IMR-90 (cell line): ENCODE results near the gene CALY. TPM values are rescaled to one million over a fixed set of nuclear protein-coding genes. Genes with fewer than 3 reads are reported as not detected.

Experiments
- ATAC-seq: fragments of 200-7000 bp; cut with Tn5 transposase; 2 replicates; pipeline ENCODE4 v1.9.1; 2020; ENCODE audit warnings: low read depth, mild to moderate bottlenecking, moderate library complexity
- BruUV-seq: library from RNA; stranded (reverse); fragments of 400-500 nt; replicated peaks from 2 replicates; lab custom pipeline; 2021; lab: Mats Ljungman, UMichigan
- CTCF ChIA-PET: fragments of 300-600 bp; formaldehyde crosslinking; extraction: SDS; loops from one replicate; lab custom pipeline; 2021; ENCODE audit warnings: antibody characterized with exemption; lab: Yijun Ruan, JAX
- POLR2A ChIA-PET: fragments of 300-600 bp; sonication (Branson Sonifier 250); formaldehyde crosslinking; loops from one replicate; lab custom pipeline; 2022; ENCODE audit warnings: antibody characterized with exemption; ENCODE audit not compliant: unreplicated experiment; lab: Charles Lee
- DNase-seq: peaks from one replicate; pipeline ENCODE4 v3.0.0; 2013
- H2AFZ ChIP-seq: replicated peaks from 2 replicates; pipeline ENCODE3; 2013; ENCODE audit warnings: low read length, mild to moderate bottlenecking; ENCODE audit not compliant: poor library complexity
- H2AK5ac ChIP-seq: 2 replicates; pipeline ENCODE4 v1.6.1; 2013; ENCODE audit warnings: low read depth, low read length, inconsistent platforms
- H2AK9ac ChIP-seq: replicated peaks from 2 replicates; pipeline ENCODE3; 2013; ENCODE audit warnings: mild to moderate bottlenecking, low read depth, low read length, moderate library complexity; ENCODE audit not compliant: poor library complexity
- H2BK120ac ChIP-seq: 2 replicates; pipeline ENCODE4 v1.6.1; 2013; ENCODE audit warnings: low read depth, low read length, inconsistent platforms
- H2BK15ac ChIP-seq: 3 replicates; pipeline ENCODE4 v1.6.1; 2013; ENCODE audit warnings: low read depth, low read length, inconsistent platforms
- H2BK20ac ChIP-seq: 2 replicates; pipeline ENCODE4 v1.6.1; 2013; ENCODE audit warnings: low read depth, mild to moderate bottlenecking, inconsistent platforms, low read length, moderate library complexity
- H2BK5ac ChIP-seq: 2 replicates; pipeline ENCODE4 v1.6.1; 2013; ENCODE audit warnings: mild to moderate bottlenecking, low read depth, low read length, inconsistent platforms; ENCODE audit not compliant: poor library complexity, severe bottlenecking
- H3K14ac ChIP-seq: replicated peaks from 2 replicates; pipeline ENCODE4 v1.6.1; 2013; ENCODE audit warnings: low read depth, low read length, inconsistent platforms
- H3K18ac ChIP-seq: 2 replicates; pipeline ENCODE4 v1.6.1; 2013; ENCODE audit warnings: low read depth, low read length, control low read depth
- H3K23ac ChIP-seq: 2 replicates; pipeline ENCODE4 v1.6.1; 2013; ENCODE audit warnings: low read depth, low read length, inconsistent platforms
- H3K27ac ChIP-seq: 2 replicates; pipeline ENCODE4 v1.5.1; 2013; ENCODE audit warnings: mild to moderate bottlenecking, control low read depth, low read length; ENCODE audit not compliant: insufficient read depth
- H3K27me3 ChIP-seq: 2 replicates; pipeline ENCODE4 v1.6.1; 2013; ENCODE audit warnings: low read length; ENCODE audit not compliant: control insufficient read depth, insufficient read depth
- H3K36me3 ChIP-seq: 2 replicates; pipeline ENCODE4 v1.6.1; 2013; ENCODE audit warnings: low read length, mixed read lengths; ENCODE audit not compliant: control insufficient read depth, insufficient read depth
- H3K4ac ChIP-seq: 2 replicates; pipeline ENCODE4 v1.6.1; 2013; ENCODE audit warnings: low read depth, low read length, inconsistent platforms
- H3K4me1 ChIP-seq: 2 replicates; pipeline ENCODE4 v1.6.1; 2013; ENCODE audit warnings: low read length, mixed read lengths; ENCODE audit not compliant: control insufficient read depth, insufficient read depth
- H3K4me2 ChIP-seq: 2 replicates; pipeline ENCODE4 v1.6.1; 2013; ENCODE audit warnings: low read depth, mild to moderate bottlenecking, control low read depth, low read length, moderate library complexity
- H3K4me3 ChIP-seq: 2 replicates; pipeline ENCODE4 v1.5.1; 2013; ENCODE audit warnings: low read depth, mild to moderate bottlenecking, control low read depth, low read length, moderate library complexity; ENCODE audit not compliant: insufficient read depth
- H3K56ac ChIP-seq: 2 replicates; pipeline ENCODE4 v1.6.1; 2013; ENCODE audit warnings: low read length, inconsistent platforms; ENCODE audit not compliant: insufficient read depth; ENCODE audit errors: extremely low read depth
- H3K79me1 ChIP-seq, 2 experiments: 2 replicates each; pipeline ENCODE4 v1.6.1; 2013; ENCODE audit warnings: low read length in 2 of 2, inconsistent platforms in 1 of 2, low read depth in 1 of 2
- H3K9ac ChIP-seq: 2 replicates; pipeline ENCODE4 v1.6.1; 2013; ENCODE audit warnings: low read depth, low read length, control low read depth
- H3K9me1 ChIP-seq: 2 replicates; pipeline ENCODE4 v1.6.1; 2013; ENCODE audit warnings: low read length, inconsistent platforms; ENCODE audit not compliant: insufficient read depth
- H3K9me3 ChIP-seq: 2 replicates; pipeline ENCODE4 v1.6.1; 2013; ENCODE audit warnings: low read length; ENCODE audit not compliant: control insufficient read depth, insufficient read depth
- H4K20me1 ChIP-seq: 2 replicates; pipeline ENCODE4 v1.6.1; 2013; ENCODE audit warnings: low read length, inconsistent platforms; ENCODE audit not compliant: insufficient read depth
- H4K5ac ChIP-seq: 2 replicates; pipeline ENCODE4 v1.6.1; 2013; ENCODE audit warnings: mild to moderate bottlenecking, low read depth, low read length, control low read depth
- H4K8ac ChIP-seq, 2 experiments: 2 replicates each; pipeline ENCODE4 v1.6.1; 2013; ENCODE audit warnings: low read depth in 2 of 2, low read length in 2 of 2, control low read depth in 1 of 2, inconsistent platforms in 1 of 2
- H4K91ac ChIP-seq: 2 replicates; pipeline ENCODE4 v1.6.1; 2013; ENCODE audit warnings: low read depth, low read length, inconsistent platforms; ENCODE audit not compliant: insufficient read depth
- BHLHE40 ChIP-seq: fragments of 150-350 bp; IDR thresholded peaks from 2 replicates; pipeline ENCODE4 v1.6.1; 2016; ENCODE audit warnings: mild to moderate bottlenecking, low read depth, low read length
- CEBPB ChIP-seq: IDR thresholded peaks from 2 replicates; pipeline ENCODE4 v1.6.1; 2012; ENCODE audit warnings: low read depth, low read length, improper control_type of control experiment
- CHD1 ChIP-seq: IDR thresholded peaks from 2 replicates; pipeline ENCODE4 v1.6.1; 2012; ENCODE audit warnings: low read depth, low read length, improper control_type of control experiment
- FOS ChIP-seq: fragments of 150-350 bp; IDR thresholded peaks from 2 replicates; pipeline ENCODE4 v1.6.1; 2016; ENCODE audit warnings: low read depth, low read length
- MAFK ChIP-seq: IDR thresholded peaks from 2 replicates; pipeline ENCODE4 v1.6.1; 2012; ENCODE audit warnings: low read depth, low read length, improper control_type of control experiment
- MAZ ChIP-seq: IDR thresholded peaks from 2 replicates; pipeline ENCODE4 v1.6.1; 2012; ENCODE audit warnings: low read depth, mild to moderate bottlenecking, low read length, improper control_type of control experiment, moderate library complexity, borderline replicate concordance
- MXI1 ChIP-seq: IDR thresholded peaks from 2 replicates; pipeline ENCODE4 v1.6.1; 2012; ENCODE audit warnings: low read depth, mild to moderate bottlenecking, low read length, moderate library complexity, borderline replicate concordance
- NFE2L2 ChIP-seq: fragments of 150-350 bp; IDR thresholded peaks from 2 replicates; pipeline ENCODE4 v1.6.1; 2016; ENCODE audit warnings: low read depth, mild to moderate bottlenecking, low read length
- POLR2A ChIP-seq: IDR thresholded peaks from 2 replicates; pipeline ENCODE4 v1.6.1; 2012; ENCODE audit warnings: mild to moderate bottlenecking, low read depth, low read length
- RAD21 ChIP-seq: IDR thresholded peaks from 2 replicates; pipeline ENCODE4 v1.6.1; 2012; ENCODE audit warnings: low read length, improper control_type of control experiment
- RCOR1 ChIP-seq: IDR thresholded peaks from 2 replicates; pipeline ENCODE4 v1.6.1; 2012; ENCODE audit warnings: mild to moderate bottlenecking, low read length, improper control_type of control experiment; ENCODE audit not compliant: insufficient replicate concordance
- RFX5 ChIP-seq: IDR thresholded peaks from 2 replicates; pipeline ENCODE4 v1.8.0; 2012; ENCODE audit warnings: low read depth, mild to moderate bottlenecking, low read length, moderate library complexity
- SMC3 ChIP-seq: fragments of 150-350 bp; IDR thresholded peaks from 2 replicates; pipeline ENCODE4 v1.6.1; 2016; ENCODE audit warnings: low read depth, mild to moderate bottlenecking, antibody characterized with exemption, low read length, moderate library complexity
- USF2 ChIP-seq: fragments of 150-350 bp; IDR thresholded peaks from 2 replicates; pipeline ENCODE4 v1.6.1; 2017; ENCODE audit warnings: mild to moderate bottlenecking, antibody characterized with exemption, low read length, low read depth
- WGBS, 2 experiments: methylation state at CpG; one replicate each; pipeline versions ENCODE4 v1.1.5 to v1.1.7; 2013; ENCODE audit warnings: missing lambda C conversion rate in 2 of 2; ENCODE audit not compliant: insufficient read length in 1 of 2; ENCODE audit errors: extremely low coverage in 2 of 2; 5-methylcytosine and 5-hydroxymethylcytosine counted together
- dilution Hi-C: fragments of 300-500 bp; cut with HindIII; formaldehyde crosslinking; loops from one replicate; pipeline ENCODE4 v1.14.3; 2018; ENCODE audit warnings: low sequenced_read_pairs; ENCODE audit not compliant: unreplicated experiment
- in situ Hi-C: fragments of 300-500 bp; cut with MboI; formaldehyde crosslinking; loops from 3 replicates; pipeline ENCODE4 v1.14.3; 2019; ENCODE audit warnings: low sequenced_read_pairs, inconsistent platforms, mixed read lengths
- intact Hi-C: fragments of 100-400 bp; cut with micrococcal nuclease; formaldehyde crosslinking; loops from 2 replicates; pipeline ENCODE4 v1.10.0; 2022
- polyA plus RNA-seq, 3 experiments: library from polyadenylated mRNA; depleted of rRNA; stranded (reverse); fragments of >200 nt; gene quantifications; 2 replicates each; pipeline ENCODE4 v1.2.3, GENCODE V29; 2012; ENCODE audit warnings: low replicate concordance in 1 of 3
- total RNA-seq: library from RNA; depleted of rRNA; stranded (reverse); fragments of >200 nt; gene quantifications from 2 replicates; pipeline ENCODE4 v1.2.3, GENCODE V29; 2012
- TF ChIP-seq, protein P1 (sequence below): conservative IDR thresholded peaks from 2 replicates; pipeline ENCODE4 v1.5.1; 2012; ENCODE audit warnings: mild to moderate bottlenecking, low read depth, low read length, improper control_type of control experiment
- TF ChIP-seq, protein P2 (sequence below): fragments of 150-350 bp; IDR thresholded peaks from 2 replicates; pipeline ENCODE4 v1.6.1; 2016; ENCODE audit warnings: low read depth, mild to moderate bottlenecking, low read length, moderate library complexity, borderline replicate concordance

Gene CALY
- total and polyA plus RNA-seq, 2 of the 4 experiments (the other 2 are of a cell fraction), result 0.34 TPM; not detected in 1

GRCh38 chr10:133384071-133384470, 47.4 kb upstream of the CALY start:
- Histone ChIP-seq H3K27me3 (no peaks in the 10 kb centered on the region), H2BK5ac (no peak overlapping the region), H4K5ac (no peak overlapping the region), H3K4ac (no peak overlapping the region), H2BK120ac (no peak overlapping the region), H3K18ac (no peak overlapping the region), H3K4me3 (no peak overlapping the region), H2AK5ac (no peak overlapping the region), H2BK20ac (no peak overlapping the region), H3K79me1 (peaks cover 0 to 10% of the 10 kb centered on the region in 2 experiments; a peak in 3 of 4 replicates), H4K91ac (no peak overlapping the region), H3K4me1 (peaks cover 3% of the 10 kb centered on the region; the same call in 1 of the 2 replicates), H3K14ac (no peak overlapping the region), H4K20me1 (no peaks in the 10 kb centered on the region), H3K9ac (no peak overlapping the region), H3K23ac (no peak overlapping the region), H2AK9ac (no peak overlapping the region), H4K8ac (no peak overlapping the region), H3K27ac (no peak overlapping the region), H3K4me2 (no peak overlapping the region), H3K9me3 (no peaks in the 10 kb centered on the region), H3K36me3 (peaks cover 7% of the 10 kb centered on the region), H2BK15ac (no peak overlapping the region), H2AFZ (no peak overlapping the region), H3K56ac (no peak overlapping the region), H3K9me1 (peaks cover 8% of the 10 kb centered on the region; the same call in 1 of the 2 replicates)
- dilution Hi-C loops, result no loop called here
- intact Hi-C loops, result no loop called here
- CTCF ChIA-PET, result interaction anchor here (0.6 kb wide), 1 partner anchor 22 kb away, joined by 4 read pairs; no protein-coding TSS in a partner anchor
- POLR2A ChIA-PET, result no interaction called here
- ATAC-seq (no peak), DNase-seq (no peak)
- WGBS, 2 experiments, result 86% methylated on average over 10 of the region's 13 CpGs; no CpG with 5 or more reads in 1 of the 2 experiments
- TF ChIP-seq POLR2A (no peak), USF2 (no peak), MAFK (no peak), RCOR1 (no peak), MAZ (no peak), BHLHE40 (no peak), FOS (no peak), MXI1 (no peak), CHD1 (no peak), RAD21 (no peak), SMC3 (no peak), RFX5 (no peak), NFE2L2 (no peak), CEBPB (no peak)
- TF ChIP-seq, protein P1, sequence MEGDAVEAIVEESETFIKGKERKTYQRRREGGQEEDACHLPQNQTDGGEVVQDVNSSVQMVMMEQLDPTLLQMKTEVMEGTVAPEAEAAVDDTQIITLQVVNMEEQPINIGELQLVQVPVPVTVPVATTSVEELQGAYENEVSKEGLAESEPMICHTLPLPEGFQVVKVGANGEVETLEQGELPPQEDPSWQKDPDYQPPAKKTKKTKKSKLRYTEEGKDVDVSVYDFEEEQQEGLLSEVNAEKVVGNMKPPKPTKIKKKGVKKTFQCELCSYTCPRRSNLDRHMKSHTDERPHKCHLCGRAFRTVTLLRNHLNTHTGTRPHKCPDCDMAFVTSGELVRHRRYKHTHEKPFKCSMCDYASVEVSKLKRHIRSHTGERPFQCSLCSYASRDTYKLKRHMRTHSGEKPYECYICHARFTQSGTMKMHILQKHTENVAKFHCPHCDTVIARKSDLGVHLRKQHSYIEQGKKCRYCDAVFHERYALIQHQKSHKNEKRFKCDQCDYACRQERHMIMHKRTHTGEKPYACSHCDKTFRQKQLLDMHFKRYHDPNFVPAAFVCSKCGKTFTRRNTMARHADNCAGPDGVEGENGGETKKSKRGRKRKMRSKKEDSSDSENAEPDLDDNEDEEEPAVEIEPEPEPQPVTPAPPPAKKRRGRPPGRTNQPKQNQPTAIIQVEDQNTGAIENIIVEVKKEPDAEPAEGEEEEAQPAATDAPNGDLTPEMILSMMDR, result no peak
- TF ChIP-seq, protein P2, sequence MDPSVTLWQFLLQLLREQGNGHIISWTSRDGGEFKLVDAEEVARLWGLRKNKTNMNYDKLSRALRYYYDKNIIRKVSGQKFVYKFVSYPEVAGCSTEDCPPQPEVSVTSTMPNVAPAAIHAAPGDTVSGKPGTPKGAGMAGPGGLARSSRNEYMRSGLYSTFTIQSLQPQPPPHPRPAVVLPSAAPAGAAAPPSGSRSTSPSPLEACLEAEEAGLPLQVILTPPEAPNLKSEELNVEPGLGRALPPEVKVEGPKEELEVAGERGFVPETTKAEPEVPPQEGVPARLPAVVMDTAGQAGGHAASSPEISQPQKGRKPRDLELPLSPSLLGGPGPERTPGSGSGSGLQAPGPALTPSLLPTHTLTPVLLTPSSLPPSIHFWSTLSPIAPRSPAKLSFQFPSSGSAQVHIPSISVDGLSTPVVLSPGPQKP, result no peak
- in situ Hi-C loops, result no loop called here
- no TSS peak for BruUV-seq
